Epidermal melanocyte (primary cell): ENCODE data around the gene ASB1.

Experiments
- DNase-seq: peaks from one replicate; pipeline ENCODE4 v3.0.0; 2011; ENCODE audit warnings: low spot score; ENCODE audit not compliant: insufficient read length

Gene ASB1

DNA sequence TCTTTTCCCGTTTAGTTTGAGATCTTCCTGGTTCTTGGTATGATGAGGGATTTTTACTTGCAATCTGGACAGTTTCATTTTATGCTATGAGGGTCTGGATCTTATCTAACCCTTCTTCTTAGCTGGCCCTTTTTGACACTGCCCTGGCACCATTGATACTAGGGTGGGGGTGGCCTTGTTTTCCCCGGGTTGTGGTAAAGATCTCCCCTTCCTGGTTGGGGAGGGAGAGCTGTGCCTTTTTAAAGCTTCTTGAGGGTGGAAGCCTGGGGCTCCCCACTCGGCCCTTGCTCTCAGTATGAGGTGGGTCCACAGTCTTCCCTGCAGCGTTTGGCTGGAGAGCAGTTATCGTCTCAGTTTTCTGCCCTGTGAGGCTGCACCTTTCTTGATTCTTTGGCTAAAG, 66.1 kb downstream of the ASB1 start:
- DNase-seq = no peak

DNA sequence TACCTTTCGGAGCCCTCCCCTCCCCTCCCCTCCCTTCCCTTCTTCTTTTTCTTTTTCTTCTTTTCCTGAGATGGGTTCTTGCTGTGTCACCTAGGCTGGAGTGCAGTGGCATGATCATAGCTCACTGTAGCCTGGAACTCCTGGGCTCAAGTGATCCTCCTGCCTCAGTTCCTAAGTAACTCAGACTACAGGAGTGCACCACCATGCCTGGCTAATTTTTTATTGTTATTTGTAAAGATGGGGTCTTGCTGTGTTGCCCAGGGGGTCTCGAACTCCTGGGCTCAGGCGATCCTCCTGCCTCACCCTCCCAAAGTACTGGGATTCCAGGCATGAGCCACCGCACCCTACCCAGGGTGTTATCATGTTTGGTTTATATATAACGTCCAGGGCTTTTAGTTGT, 66.7 kb downstream of the ASB1 start:
- DNase-seq = no peak

- DNase-seq = no peak
Observed at GRCh38 chr2:238493880-238494572, 67.3 kb downstream of the ASB1 start.

DNA sequence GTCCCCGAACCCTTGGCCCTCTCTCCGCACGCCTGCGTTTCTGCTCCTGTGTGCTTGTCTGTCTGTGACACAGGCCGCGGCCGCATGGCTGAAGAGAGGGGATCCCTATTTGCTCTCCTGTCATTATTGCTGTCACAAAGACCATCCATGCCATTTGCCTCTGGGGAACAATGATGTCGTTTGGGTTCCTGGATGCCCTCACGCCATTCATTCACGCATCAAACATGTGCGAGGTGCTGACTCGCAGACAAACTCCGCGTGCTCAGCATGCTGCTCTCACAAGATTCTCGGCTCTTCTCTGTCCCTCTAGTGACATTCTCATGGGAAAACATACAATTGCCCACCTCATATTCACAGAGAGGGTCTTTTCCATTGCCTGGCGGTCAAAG, 67.8 kb downstream of the ASB1 start:
- no peak for DNase-seq

- peak; percentile 10 for DNase-seq
Observed at GRCh38 chr2:238495422-238495821, 68.7 kb downstream of the ASB1 start.

DNA sequence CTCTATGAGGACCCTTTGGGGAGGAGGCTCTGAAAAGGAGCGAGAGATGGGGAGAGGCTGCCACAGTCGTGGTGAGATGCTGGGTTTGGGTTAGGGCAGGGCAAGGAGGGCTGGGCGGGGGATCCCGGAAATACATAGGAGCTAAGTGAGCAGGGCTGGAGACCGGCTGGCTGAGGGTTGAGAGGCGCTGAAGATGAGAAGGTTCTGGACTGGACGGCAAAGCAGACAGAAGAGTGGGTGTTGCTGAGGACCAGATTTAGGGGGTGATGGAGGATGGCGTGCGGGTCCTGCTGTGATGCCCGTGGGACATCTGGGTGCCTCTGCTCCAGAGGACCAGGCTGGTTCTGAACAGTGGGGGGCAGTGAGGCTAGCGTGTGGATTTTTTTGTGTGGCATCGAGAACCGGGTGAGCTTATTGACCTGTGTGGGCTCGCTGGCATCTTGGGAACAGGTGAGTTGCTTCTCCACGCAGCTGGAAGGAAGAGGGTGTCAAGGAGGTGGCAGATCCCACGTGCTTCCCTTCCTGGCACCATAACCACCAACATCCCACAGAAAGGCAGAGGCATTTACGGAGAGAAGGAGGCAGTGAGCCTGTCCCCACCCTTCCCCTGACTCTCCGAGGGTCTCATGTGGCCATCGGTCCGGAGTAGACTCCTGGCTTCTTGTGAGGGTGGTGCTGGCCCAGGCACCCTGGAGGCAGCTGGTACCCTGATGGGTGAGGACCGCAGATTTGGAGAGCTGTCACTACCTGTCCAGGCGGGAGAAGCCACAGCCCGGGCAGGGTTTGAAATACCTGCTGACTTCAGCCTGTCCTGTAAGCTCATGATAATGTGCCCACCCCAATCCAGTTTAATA, 70.3 kb downstream of the ASB1 start:
- no peak for DNase-seq

GRCh38 chr2:238497610-238498005, 70.9 kb downstream of the ASB1 start:
- DNase-seq = no peak

- no peak for DNase-seq
Observed at GRCh38 chr2:238498188-238498587, 71.5 kb downstream of the ASB1 start.

DNA sequence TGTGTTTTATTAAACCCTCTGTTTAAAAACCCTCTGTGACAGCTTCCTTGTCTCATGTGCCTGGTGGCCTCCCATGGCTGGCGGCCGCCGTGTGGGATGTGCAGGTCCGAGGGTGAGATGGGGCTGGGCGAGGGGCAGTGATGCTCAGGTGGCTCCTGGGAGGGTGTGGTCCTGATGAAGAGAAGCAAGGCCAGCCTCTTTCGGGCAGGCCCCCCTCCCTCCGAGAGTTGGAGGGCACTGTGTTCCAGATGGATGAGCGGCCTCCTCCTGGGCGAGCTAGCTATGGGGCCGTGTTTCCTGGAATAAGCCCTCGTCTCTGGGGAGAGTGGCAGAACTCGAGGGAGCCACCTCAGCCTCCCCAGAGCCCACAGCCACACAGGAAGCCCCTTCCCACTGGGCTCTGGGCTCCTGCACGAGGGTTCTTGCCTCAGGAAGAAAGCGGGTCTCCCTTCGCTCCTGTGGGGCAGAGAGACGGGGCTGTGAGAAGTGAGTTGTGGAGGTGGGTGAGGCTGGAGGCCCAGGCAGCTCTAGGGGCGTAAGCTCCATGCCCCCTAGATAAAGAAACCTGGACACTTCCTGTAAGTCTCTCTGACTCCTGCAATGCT, 72.1 kb downstream of the ASB1 start:
- DNase-seq = no peak

GRCh38 chr2:238499731-238500580, 73.2 kb downstream of the ASB1 start:
- DNase-seq = peak; percentile 9

DNA sequence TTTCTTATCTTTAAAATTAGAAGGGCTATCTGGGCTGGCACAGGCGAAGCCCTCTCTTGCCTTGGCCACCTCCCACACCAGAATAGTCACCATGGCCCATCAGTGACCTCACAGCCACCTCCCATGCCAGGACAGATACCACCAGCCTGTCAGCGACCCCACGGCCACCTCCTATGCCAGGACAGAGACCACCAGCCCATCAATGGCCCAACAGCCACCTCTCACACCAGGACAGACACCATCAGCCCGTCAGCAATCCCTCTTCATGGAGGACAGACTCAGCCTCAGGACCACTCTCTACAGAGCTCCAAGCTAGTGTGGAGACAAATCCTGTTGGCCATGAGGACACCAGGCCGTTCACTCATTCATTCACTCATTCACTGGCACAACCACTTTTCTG, 74.6 kb downstream of the ASB1 start:
- no peak for DNase-seq
